Activated T-cell treated with anti-CD3 and anti-CD28 coated beads, Interleukin-2, amount 50 U/mL, for 72 hours (primary cell): Measurements from ENCODE around the gene CYSLTR2. TPM values are rescaled to one million over a fixed set of nuclear protein-coding genes. Genes with fewer than 3 reads are reported as not detected.
A peak's percentile ranks its signal among the peaks of the same experiment; 100 is the strongest.
"Not testable (repeated sequence)": the region's sequence is repeated elsewhere in the genome, so short reads cannot be mapped to it uniquely, and the experiment has no call there.

Experiments used
- ATAC-seq, 2 donors: fragments of 150-1000 bp; cut with Tn5 transposase; replicated peaks in 1 of 2; 2 replicates each; pipeline ENCODE4 v1.10.0; 2021; ENCODE audit warnings: moderate library complexity in 2 of 2, mild to moderate bottlenecking in 1 of 2
- DNase-seq, 2 donors: peaks; one replicate each; pipeline ENCODE4 v3.0.0; 2021 to 2022; ENCODE audit warnings: mixed read lengths in 1 of 2
- H3K27ac Mint-ChIP-seq: one replicate; pipeline ENCODE4 v1.8.0; 2022; ENCODE audit warnings: mild to moderate bottlenecking, moderate library complexity, mixed read lengths
- H3K27me3 Mint-ChIP-seq: one replicate; pipeline ENCODE4 v1.8.0; 2022; ENCODE audit warnings: low read depth, mixed read lengths
- H3K36me3 Mint-ChIP-seq, 2 donors: one replicate each; pipeline ENCODE4 v1.8.0; 2022; ENCODE audit warnings: mixed read lengths in 2 of 2, mild to moderate bottlenecking in 1 of 2; ENCODE audit not compliant: insufficient read depth in 2 of 2
- H3K4me1 Mint-ChIP-seq: one replicate; pipeline ENCODE4 v1.8.0; 2022; ENCODE audit warnings: low read depth, mixed read lengths
- H3K4me3 Mint-ChIP-seq, 2 donors: one replicate each; pipeline ENCODE4 v1.8.0; 2022; ENCODE audit warnings: mild to moderate bottlenecking in 2 of 2, mixed read lengths in 2 of 2, moderate library complexity in 2 of 2
- H3K9me3 Mint-ChIP-seq, 2 donors: one replicate each; pipeline ENCODE4 v1.8.0; 2022; ENCODE audit warnings: mixed read lengths in 2 of 2
- total RNA-seq, 2 donors: library from RNA; stranded (reverse); gene quantifications; one replicate each; pipeline ENCODE4 v1.2.3, GENCODE V29; 2022

The CYSLTR2 gene
- total RNA-seq, 2 donors from 2014 or later, result 3.1 to 4.0 TPM

DNA sequence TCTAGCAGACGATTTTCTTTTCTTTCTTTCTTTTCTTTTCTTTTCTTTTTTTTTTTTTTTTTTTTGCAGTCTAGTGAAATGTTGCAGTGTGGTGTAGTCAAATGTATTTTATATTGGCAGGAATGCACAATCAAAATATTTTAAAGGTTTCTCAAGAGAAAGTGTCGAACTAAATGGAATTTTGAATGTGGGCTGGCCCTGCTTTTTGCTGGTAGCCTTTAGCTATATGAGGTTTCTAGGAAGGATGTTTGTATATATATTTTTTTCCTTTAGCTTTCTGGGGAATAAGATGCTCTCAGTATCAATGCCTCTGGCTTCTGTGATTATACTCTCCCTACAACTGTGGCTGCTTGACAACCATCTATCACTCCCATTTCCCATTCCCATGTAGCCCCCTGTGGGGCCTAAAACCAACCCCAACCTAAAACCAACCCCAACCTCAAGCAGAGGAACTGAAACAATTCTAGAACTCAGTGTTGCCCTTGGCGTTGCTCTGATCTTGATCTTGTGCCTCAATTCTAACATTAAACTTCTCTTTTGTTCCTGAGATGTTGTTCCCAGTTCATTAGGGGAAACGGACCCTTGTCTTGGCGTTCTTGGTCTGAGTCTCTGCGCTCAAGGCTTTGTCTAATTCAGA lies 27.1 kb downstream of the CYSLTR2 start:
- Mint-ChIP-seq H3K4me1 (peaks cover 14% of the 10 kb centered on the region), H3K36me3 (no peaks in the 10 kb centered on the region), H3K27me3 (no peaks in the 10 kb centered on the region), H3K4me3 (no peak overlapping the region), H3K9me3 (peaks cover 0 to 2% of the 10 kb centered on the region in 2 donors), H3K27ac (no peak overlapping the region)
- ATAC-seq (no peak), DNase-seq (no peak)

GRCh38 chr13:48681905-48682304 lies 28.2 kb downstream of the CYSLTR2 start:
- no peak overlapping the region for H3K4me3 Mint-ChIP-seq
- peaks cover 5% of the 10 kb centered on the region for H3K4me1 Mint-ChIP-seq
- DNase-seq (no peak), ATAC-seq (no peak)
- H3K27ac Mint-ChIP-seq, result no peak overlapping the region
- no peaks in the 10 kb centered on the region for H3K27me3 Mint-ChIP-seq
- H3K9me3 Mint-ChIP-seq, result peaks cover 0 to 2% of the 10 kb centered on the region in 2 donors
- H3K36me3 Mint-ChIP-seq, result no peaks in the 10 kb centered on the region

DNA sequence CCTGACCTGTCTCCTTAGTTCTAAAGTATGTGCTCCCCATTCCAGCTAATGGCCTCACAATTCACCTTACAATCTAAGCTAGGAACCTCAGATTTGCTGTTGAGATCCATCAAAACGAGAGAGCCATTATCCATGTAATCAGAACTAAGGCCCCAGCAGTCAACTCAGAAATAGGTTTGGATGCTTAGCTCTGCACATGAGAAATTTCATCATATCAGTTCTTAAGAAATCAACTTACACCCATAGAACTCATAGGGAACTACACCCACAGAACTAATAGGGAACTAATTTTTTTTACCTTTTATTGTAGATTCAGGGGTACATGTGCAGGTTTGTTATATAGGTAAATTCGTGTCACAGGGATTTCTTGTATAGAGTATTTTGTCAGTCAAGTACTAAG lies 28.7 kb downstream of the CYSLTR2 start:
- H3K4me3 Mint-ChIP-seq, result no peak overlapping the region
- peaks cover 0 to 2% of the 10 kb centered on the region in 2 donors for H3K9me3 Mint-ChIP-seq
- no peak overlapping the region for H3K27ac Mint-ChIP-seq
- no peaks in the 10 kb centered on the region for H3K4me1 Mint-ChIP-seq
- ATAC-seq, result no peak
- no peak for DNase-seq
- no peaks in the 10 kb centered on the region for H3K27me3 Mint-ChIP-seq
- no peaks in the 10 kb centered on the region for H3K36me3 Mint-ChIP-seq

GRCh38 chr13:48686636-48687210 lies 33.0 kb downstream of the CYSLTR2 start:
- H3K27me3 Mint-ChIP-seq, result no peaks in the 10 kb centered on the region
- H3K4me1 Mint-ChIP-seq, result no peaks in the 10 kb centered on the region
- H3K4me3 Mint-ChIP-seq, result no peak overlapping the region
- H3K9me3 Mint-ChIP-seq, result peaks cover 5 to 11% of the 10 kb centered on the region in 2 donors
- no peak for ATAC-seq
- H3K36me3 Mint-ChIP-seq, result peaks cover 10 to 13% of the 10 kb centered on the region in 2 donors
- DNase-seq, result no peak
- no peak overlapping the region for H3K27ac Mint-ChIP-seq

DNA sequence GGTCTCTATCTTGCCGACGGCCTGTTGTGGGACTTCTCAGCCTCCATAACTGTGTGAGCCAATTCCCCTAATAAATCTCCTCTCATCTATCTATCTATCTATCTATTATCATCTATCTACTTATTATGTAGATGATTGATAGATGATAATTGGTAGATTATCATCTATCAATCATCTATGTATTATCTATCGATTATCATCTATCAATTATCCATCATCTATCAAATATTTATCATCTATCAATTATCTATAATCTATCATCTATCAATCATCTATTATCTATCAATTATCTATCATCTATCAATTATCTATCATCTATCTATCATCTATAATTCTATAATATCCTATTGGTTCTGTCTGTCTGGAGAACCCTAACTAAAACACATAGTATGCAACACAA lies 33.5 kb downstream of the CYSLTR2 start:
- ATAC-seq (no peak), DNase-seq (no peak)
- H3K36me3 Mint-ChIP-seq, result peaks cover 10 to 13% of the 10 kb centered on the region in 2 donors
- no peak overlapping the region for H3K27ac Mint-ChIP-seq
- H3K4me1 Mint-ChIP-seq, result no peaks in the 10 kb centered on the region
- H3K4me3 Mint-ChIP-seq, result no peak overlapping the region
- peaks cover 5 to 11% of the 10 kb centered on the region in 2 donors for H3K9me3 Mint-ChIP-seq
- no peaks in the 10 kb centered on the region for H3K27me3 Mint-ChIP-seq

GRCh38 chr13:48693998-48694397 lies 40.3 kb downstream of the CYSLTR2 start:
- Mint-ChIP-seq H3K4me1 (no peaks in the 10 kb centered on the region), H3K36me3 (peaks cover 12 to 15% of the 10 kb centered on the region in 2 donors), H3K9me3 (peaks cover 3 to 5% of the 10 kb centered on the region in 2 donors), H3K27me3 (no peaks in the 10 kb centered on the region), H3K4me3 (no peak overlapping the region), H3K27ac (no peak overlapping the region)
- ATAC-seq (no peak), DNase-seq (no peak)

DNA sequence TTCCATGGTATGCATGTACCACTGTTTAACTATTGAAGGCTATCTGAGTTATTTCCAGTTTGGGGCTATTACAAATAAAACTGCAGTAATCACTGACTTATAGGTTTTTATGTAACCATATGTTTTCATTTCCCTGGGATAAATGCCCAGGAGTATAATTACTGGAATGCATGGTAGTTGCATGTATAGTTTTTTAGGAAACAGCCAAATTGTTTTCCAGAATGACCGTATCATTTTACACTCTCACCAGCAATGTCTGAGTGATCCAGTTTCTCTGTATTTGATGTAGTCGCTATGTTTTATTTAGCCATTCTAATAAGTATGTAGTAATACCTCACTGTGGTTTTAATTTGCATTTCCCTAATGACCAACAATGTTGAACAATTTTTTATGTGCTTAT lies 42.0 kb downstream of the CYSLTR2 start:
- H3K27me3 Mint-ChIP-seq, result no peaks in the 10 kb centered on the region
- no peaks in the 10 kb centered on the region for H3K4me1 Mint-ChIP-seq
- ATAC-seq (no peak), DNase-seq (no peak)
- H3K4me3 Mint-ChIP-seq, result no peak overlapping the region
- H3K27ac Mint-ChIP-seq, result no peak overlapping the region
- peaks cover 0 to 4% of the 10 kb centered on the region in 2 donors for H3K9me3 Mint-ChIP-seq
- H3K36me3 Mint-ChIP-seq, result peaks cover 5 to 7% of the 10 kb centered on the region in 2 donors

DNA sequence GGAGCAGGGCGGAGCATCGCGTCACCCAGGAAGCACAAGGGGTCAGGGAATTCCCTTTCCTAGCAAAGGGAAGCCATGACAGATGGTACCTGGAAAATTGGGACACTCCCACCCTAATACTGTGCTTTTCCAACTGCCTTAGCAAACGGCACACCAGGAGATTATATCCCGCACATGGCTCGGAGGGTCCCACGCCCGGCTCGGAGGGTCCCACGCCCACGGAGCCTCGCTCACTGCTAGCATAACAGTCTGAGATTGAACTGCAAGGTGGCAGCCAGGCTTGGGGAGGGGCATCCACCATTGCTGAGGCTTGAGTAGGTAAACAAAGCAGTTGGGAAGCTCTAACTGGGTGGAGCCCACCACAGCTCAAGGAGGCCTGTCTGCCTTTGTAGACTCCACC lies 42.9 kb downstream of the CYSLTR2 start:
- H3K4me3 Mint-ChIP-seq, H3K36me3 Mint-ChIP-seq, H3K4me1 Mint-ChIP-seq, DNase-seq, ATAC-seq, H3K27me3 Mint-ChIP-seq, H3K27ac Mint-ChIP-seq, H3K9me3 Mint-ChIP-seq: not testable (repeated sequence)

- Mint-ChIP-seq H3K4me1 (peaks cover 11% of the 10 kb centered on the region), H3K27me3 (peaks cover 6% of the 10 kb centered on the region), H3K36me3 (peaks cover 18 to 29% of the 10 kb centered on the region in 2 donors), H3K4me3 (no peak overlapping the region), H3K9me3 (peaks cover 12 to 17% of the 10 kb centered on the region in 2 donors), H3K27ac (no peak overlapping the region)
- no peak for ATAC-seq
- DNase-seq, result no peak
Measured at GRCh38 chr13:48707405-48707804, 53.7 kb downstream of the CYSLTR2 start.

DNA sequence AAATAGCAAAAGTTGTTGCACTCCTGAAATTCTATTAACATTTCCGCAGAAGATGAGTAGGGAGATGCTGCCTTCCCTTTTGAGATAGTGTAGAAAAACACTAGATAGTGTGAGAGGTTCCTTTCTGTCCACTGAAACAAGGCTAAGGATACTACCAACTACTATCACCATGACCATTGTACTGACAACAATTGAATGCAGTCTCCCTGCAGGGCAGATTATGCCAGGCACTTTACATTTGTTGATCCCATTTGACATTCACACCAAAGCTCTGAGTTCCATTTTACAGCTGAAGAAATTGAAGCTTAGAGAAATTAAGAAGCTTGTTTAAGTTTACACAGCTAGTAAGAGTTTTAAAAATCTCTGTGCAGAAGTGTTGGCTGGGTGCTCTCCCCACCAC lies 55.0 kb downstream of the CYSLTR2 start:
- DNase-seq, result no peak

GRCh38 chr13:48709213-48709612 lies 55.5 kb downstream of the CYSLTR2 start:
- Mint-ChIP-seq H3K9me3 (peaks cover 12 to 20% of the 10 kb centered on the region in 2 donors), H3K4me1 (peaks cover 11% of the 10 kb centered on the region), H3K27ac (peak overlapping the region; percentile 10), H3K36me3 (peaks cover 18 to 32% of the 10 kb centered on the region in 2 donors), H3K4me3 (peak overlapping the region in 1 of 2 donors; percentile 27), H3K27me3 (peaks cover 6% of the 10 kb centered on the region)
- DNase-seq, result no peak
- ATAC-seq, result peak; percentile 69 to 92

More for the DNA sequence above, 55.0 kb downstream of the CYSLTR2 start:
- H3K27ac Mint-ChIP-seq, result no peak overlapping the region
- H3K27me3 Mint-ChIP-seq, result peaks cover 6% of the 10 kb centered on the region
- H3K4me1 Mint-ChIP-seq, result peaks cover 11% of the 10 kb centered on the region
- peak overlapping the region in 1 of 2 donors; percentile 27 for H3K4me3 Mint-ChIP-seq
- H3K9me3 Mint-ChIP-seq, result peaks cover 12 to 18% of the 10 kb centered on the region in 2 donors
- no peak for ATAC-seq
- peaks cover 18 to 31% of the 10 kb centered on the region in 2 donors for H3K36me3 Mint-ChIP-seq

GRCh38 chr13:48710160-48710559 lies 56.4 kb downstream of the CYSLTR2 start:
- H3K36me3 Mint-ChIP-seq, result peaks cover 16 to 28% of the 10 kb centered on the region in 2 donors
- H3K4me3 Mint-ChIP-seq, result no peak overlapping the region
- DNase-seq (no peak), ATAC-seq (no peak)
- peaks cover 6% of the 10 kb centered on the region for H3K27me3 Mint-ChIP-seq
- H3K27ac Mint-ChIP-seq, result peak overlapping the region; percentile 40
- H3K4me1 Mint-ChIP-seq, result peaks cover 11% of the 10 kb centered on the region
- peaks cover 10 to 15% of the 10 kb centered on the region in 2 donors for H3K9me3 Mint-ChIP-seq

DNA sequence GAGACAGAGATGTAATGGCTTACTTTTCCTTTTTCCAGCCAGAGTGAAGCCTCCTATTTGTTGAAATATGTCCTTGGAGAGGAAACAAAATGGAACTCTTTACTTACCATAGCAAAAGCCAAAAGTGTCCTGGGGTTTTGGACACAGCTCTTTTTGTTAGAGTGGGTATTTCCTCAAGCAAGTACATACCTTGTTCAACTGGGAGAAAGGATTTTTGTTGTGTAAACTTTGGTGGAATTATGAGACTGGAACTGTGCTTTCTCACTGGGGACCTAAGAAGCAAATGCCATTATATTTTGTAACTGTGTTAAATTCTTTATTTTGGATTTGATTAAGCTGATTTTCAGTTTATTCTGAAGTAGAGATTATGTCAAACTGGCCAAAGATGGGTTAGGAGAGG lies 58.4 kb downstream of the CYSLTR2 start:
- ATAC-seq (no peak), DNase-seq (no peak)
- no peak overlapping the region for H3K4me3 Mint-ChIP-seq
- peaks cover 25 to 28% of the 10 kb centered on the region in 2 donors for H3K36me3 Mint-ChIP-seq
- peaks cover 11% of the 10 kb centered on the region for H3K4me1 Mint-ChIP-seq
- H3K27me3 Mint-ChIP-seq, result peaks cover 6% of the 10 kb centered on the region
- H3K9me3 Mint-ChIP-seq, result peaks cover 13 to 25% of the 10 kb centered on the region in 2 donors
- no peak overlapping the region for H3K27ac Mint-ChIP-seq
